Adrenal gland (tissue), 5 donors: Measurements from ENCODE around the gene CKAP5.

Experiments
- POLR2A ChIP-seq, 2 donors: fragments of 450-650 bp; IDR thresholded peaks; one replicate each; pipeline ENCODE4 v1.6.1; 2017; ENCODE audit warnings: antibody characterized with exemption in 2 of 2, mild to moderate bottlenecking in 2 of 2, moderate library complexity in 1 of 2
- TF ChIP-seq, protein P1 (sequence below), 6 experiments: fragments of 450-650 bp in 4 of 6; fragments of 200-600 bp in 2 of 6; sonication (generic) in 1 of 6; IDR thresholded peaks; 1 replicate in 5 of 6; 2 replicates in 1 of 6; pipeline versions ENCODE4 v1.5.1 to v1.8.0; 2016 to 2021; ENCODE audit warnings: antibody characterized with exemption in 6 of 6, mild to moderate bottlenecking in 2 of 6, moderate library complexity in 1 of 6
- donor health status: DM: no; HTN: no; CAD: no.

- TF ChIP-seq, protein P1, sequence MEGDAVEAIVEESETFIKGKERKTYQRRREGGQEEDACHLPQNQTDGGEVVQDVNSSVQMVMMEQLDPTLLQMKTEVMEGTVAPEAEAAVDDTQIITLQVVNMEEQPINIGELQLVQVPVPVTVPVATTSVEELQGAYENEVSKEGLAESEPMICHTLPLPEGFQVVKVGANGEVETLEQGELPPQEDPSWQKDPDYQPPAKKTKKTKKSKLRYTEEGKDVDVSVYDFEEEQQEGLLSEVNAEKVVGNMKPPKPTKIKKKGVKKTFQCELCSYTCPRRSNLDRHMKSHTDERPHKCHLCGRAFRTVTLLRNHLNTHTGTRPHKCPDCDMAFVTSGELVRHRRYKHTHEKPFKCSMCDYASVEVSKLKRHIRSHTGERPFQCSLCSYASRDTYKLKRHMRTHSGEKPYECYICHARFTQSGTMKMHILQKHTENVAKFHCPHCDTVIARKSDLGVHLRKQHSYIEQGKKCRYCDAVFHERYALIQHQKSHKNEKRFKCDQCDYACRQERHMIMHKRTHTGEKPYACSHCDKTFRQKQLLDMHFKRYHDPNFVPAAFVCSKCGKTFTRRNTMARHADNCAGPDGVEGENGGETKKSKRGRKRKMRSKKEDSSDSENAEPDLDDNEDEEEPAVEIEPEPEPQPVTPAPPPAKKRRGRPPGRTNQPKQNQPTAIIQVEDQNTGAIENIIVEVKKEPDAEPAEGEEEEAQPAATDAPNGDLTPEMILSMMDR (IDR thresholded peaks at IDR 0.05), result no peak
- no peak for TF ChIP-seq POLR2A (IDR thresholded peaks at IDR 0.05)
These were observed 147.5 kb downstream of the CKAP5 start for GRCh38 chr11:46698597-46698996.
